ENCODE results near the gene CDC42SE2.

DNA sequence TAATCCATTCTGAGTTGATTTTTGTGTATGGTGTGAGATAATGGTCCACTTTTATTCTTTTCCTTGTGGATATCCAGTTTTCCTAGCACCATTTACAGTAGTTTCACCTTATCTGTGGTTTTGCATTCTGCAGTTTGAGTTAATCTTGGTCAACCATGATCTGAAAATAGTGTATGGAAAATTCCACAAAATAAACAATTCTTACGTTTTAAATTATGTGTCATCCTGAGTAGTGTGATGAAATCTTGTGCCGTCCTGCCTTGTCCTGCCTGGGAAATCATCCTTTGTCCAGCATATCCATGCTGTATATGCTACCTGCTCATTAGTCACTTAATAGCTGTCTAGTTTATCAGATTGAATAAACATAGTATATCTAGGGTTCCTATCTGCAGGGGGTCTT, 42.1 kb downstream of the CDC42SE2 start:
- TF ChIP-seq, protein P1, sequence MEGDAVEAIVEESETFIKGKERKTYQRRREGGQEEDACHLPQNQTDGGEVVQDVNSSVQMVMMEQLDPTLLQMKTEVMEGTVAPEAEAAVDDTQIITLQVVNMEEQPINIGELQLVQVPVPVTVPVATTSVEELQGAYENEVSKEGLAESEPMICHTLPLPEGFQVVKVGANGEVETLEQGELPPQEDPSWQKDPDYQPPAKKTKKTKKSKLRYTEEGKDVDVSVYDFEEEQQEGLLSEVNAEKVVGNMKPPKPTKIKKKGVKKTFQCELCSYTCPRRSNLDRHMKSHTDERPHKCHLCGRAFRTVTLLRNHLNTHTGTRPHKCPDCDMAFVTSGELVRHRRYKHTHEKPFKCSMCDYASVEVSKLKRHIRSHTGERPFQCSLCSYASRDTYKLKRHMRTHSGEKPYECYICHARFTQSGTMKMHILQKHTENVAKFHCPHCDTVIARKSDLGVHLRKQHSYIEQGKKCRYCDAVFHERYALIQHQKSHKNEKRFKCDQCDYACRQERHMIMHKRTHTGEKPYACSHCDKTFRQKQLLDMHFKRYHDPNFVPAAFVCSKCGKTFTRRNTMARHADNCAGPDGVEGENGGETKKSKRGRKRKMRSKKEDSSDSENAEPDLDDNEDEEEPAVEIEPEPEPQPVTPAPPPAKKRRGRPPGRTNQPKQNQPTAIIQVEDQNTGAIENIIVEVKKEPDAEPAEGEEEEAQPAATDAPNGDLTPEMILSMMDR (IDR thresholded peaks at IDR 0.05) = no peak
- no peak for TF ChIP-seq POLR2A (IDR thresholded peaks at IDR 0.05)
